OCI-LY7 (cell line): ENCODE results near the gene PML. TPM values are rescaled to one million over a fixed set of nuclear protein-coding genes. Genes with fewer than 3 reads are reported as not detected.
A peak's percentile ranks its signal among the peaks of the same experiment; 100 is the strongest.

Experiments used
- Bru-seq: library from RNA; stranded (reverse); fragments of 400-500 nt; gene quantifications from one replicate; lab custom pipeline; 2021; lab: Mats Ljungman, UMichigan
- BruChase-seq, 2 experiments: library from RNA; stranded (reverse); fragments of 400-500 nt; gene quantifications; one replicate each; lab custom pipeline; 2021; lab: Mats Ljungman, UMichigan
- BruUV-seq: library from RNA; stranded (reverse); fragments of 400-500 nt; replicated peaks from 2 replicates; lab custom pipeline; 2021; lab: Mats Ljungman, UMichigan
- CTCF ChIA-PET: fragments of 300-600 bp; sonication (Branson Sonifier 250); formaldehyde crosslinking; loops from one replicate; lab custom pipeline; 2022; ENCODE audit warnings: antibody characterized with exemption; ENCODE audit not compliant: unreplicated experiment; lab: Charles Lee
- POLR2A ChIA-PET: fragments of 300-600 bp; sonication (Branson Sonifier 250); formaldehyde crosslinking; loops from one replicate; lab custom pipeline; 2022; ENCODE audit warnings: antibody characterized with exemption; lab: Charles Lee
- DNase-seq: peaks from one replicate; pipeline ENCODE4 v3.0.0-alpha.2; 2015; ENCODE audit warnings: low spot score
- H2AFZ ChIP-seq: fragments of 200-600 bp; sonication (generic), shearing (Covaris generic); 2 replicates; pipeline ENCODE4 v1.6.1; 2014; ENCODE audit warnings: mild to moderate bottlenecking, antibody characterized with exemption, low read length, moderate library complexity
- H3K27ac ChIP-seq: fragments of 200-600 bp; sonication (generic); 2 replicates; pipeline ENCODE4 v1.5.1; 2014; ENCODE audit warnings: mixed run types, low read depth, mild to moderate bottlenecking, moderate library complexity, low read length, inconsistent platforms; ENCODE audit not compliant: poor library complexity, severe bottlenecking
- H3K36me3 ChIP-seq: fragments of 200-600 bp; sonication (generic); 2 replicates; pipeline ENCODE4 v1.6.1; 2014; ENCODE audit warnings: mild to moderate bottlenecking, antibody characterized with exemption, low read length, moderate library complexity, mixed read lengths; ENCODE audit not compliant: insufficient read depth
- H3K4me1 ChIP-seq: fragments of 200-600 bp; sonication (generic); 2 replicates; pipeline ENCODE4 v1.5.1; 2014; ENCODE audit warnings: mild to moderate bottlenecking, low read length; ENCODE audit not compliant: insufficient read depth, poor library complexity, severe bottlenecking
- H3K4me2 ChIP-seq: fragments of 200-600 bp; sonication (generic); 2 replicates; pipeline ENCODE4 v1.6.1; 2014; ENCODE audit warnings: mild to moderate bottlenecking, low read length
- H3K4me3 ChIP-seq: fragments of 200-600 bp; sonication (generic); 2 replicates; pipeline ENCODE4 v1.5.1; 2014; ENCODE audit warnings: mild to moderate bottlenecking, low read depth, low read length; ENCODE audit not compliant: poor library complexity, severe bottlenecking
- H3K79me2 ChIP-seq: fragments of 200-600 bp; sonication (generic); 2 replicates; pipeline ENCODE4 v1.6.1; 2016; ENCODE audit warnings: low read depth, mild to moderate bottlenecking, low read length, moderate library complexity, mixed read lengths; ENCODE audit not compliant: insufficient read depth
- H3K9me2 ChIP-seq: fragments of 200-600 bp; sonication (generic); 2 replicates; pipeline ENCODE4 v1.6.1; 2016; ENCODE audit warnings: mild to moderate bottlenecking, low read length, mixed read lengths; ENCODE audit not compliant: insufficient read depth
- H3K9me3 ChIP-seq: fragments of 200-600 bp; sonication (generic); 2 replicates; pipeline ENCODE4 v1.6.1; 2014; ENCODE audit warnings: mild to moderate bottlenecking, mixed run types, low read length, mixed read lengths
- H4K20me1 ChIP-seq: fragments of 200-600 bp; sonication (generic); 2 replicates; pipeline ENCODE4 v1.6.1; 2014; ENCODE audit warnings: mild to moderate bottlenecking, antibody characterized with exemption, low read length, moderate library complexity, mixed read lengths; ENCODE audit not compliant: insufficient read depth
- EZH2phosphoT487 ChIP-seq: fragments of 200-600 bp; sonication (generic); IDR thresholded peaks from 2 replicates; pipeline ENCODE4 v1.6.1; 2018; ENCODE audit warnings: low read depth, borderline replicate concordance, mild to moderate bottlenecking, mixed run types, antibody characterized with exemption, low read length, moderate library complexity, mixed read lengths
- intact Hi-C: fragments of 100-400 bp; cut with micrococcal nuclease; formaldehyde crosslinking; loops from one replicate; pipeline ENCODE4 v1.10.0; 2022; ENCODE audit not compliant: unreplicated experiment
- long read RNA-seq: library from polyadenylated mRNA; stranded (forward); transcript quantifications from one replicate; pipeline ENCODE4 v2.0.0, GENCODE V29; 2022
- total RNA-seq, 2 experiments: library from RNA; depleted of rRNA in 1 of 2; stranded (reverse); fragments of >200 nt in 1 of 2; shearing (Covaris generic) in 1 of 2; gene quantifications; 2 replicates each; pipeline ENCODE4 v1.2.3, GENCODE V29; 2014 to 2022
- TF ChIP-seq, protein P1 (sequence below): fragments of 200-600 bp; sonication (generic); conservative IDR thresholded peaks from 2 replicates; pipeline ENCODE4 v1.5.1; 2014; ENCODE audit warnings: mild to moderate bottlenecking, antibody characterized with exemption, low read length, moderate library complexity, mixed read lengths

The PML gene, protein sequence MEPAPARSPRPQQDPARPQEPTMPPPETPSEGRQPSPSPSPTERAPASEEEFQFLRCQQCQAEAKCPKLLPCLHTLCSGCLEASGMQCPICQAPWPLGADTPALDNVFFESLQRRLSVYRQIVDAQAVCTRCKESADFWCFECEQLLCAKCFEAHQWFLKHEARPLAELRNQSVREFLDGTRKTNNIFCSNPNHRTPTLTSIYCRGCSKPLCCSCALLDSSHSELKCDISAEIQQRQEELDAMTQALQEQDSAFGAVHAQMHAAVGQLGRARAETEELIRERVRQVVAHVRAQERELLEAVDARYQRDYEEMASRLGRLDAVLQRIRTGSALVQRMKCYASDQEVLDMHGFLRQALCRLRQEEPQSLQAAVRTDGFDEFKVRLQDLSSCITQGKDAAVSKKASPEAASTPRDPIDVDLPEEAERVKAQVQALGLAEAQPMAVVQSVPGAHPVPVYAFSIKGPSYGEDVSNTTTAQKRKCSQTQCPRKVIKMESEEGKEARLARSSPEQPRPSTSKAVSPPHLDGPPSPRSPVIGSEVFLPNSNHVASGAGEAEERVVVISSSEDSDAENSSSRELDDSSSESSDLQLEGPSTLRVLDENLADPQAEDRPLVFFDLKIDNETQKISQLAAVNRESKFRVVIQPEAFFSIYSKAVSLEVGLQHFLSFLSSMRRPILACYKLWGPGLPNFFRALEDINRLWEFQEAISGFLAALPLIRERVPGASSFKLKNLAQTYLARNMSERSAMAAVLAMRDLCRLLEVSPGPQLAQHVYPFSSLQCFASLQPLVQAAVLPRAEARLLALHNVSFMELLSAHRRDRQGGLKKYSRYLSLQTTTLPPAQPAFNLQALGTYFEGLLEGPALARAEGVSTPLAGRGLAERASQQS
- 9.6 and 16.9 TPM in 2 replicates for total RNA-seq (2014; rRNA removed; shearing (Covaris generic))
- total RNA-seq (2022): 26.1 and 28.1 TPM in 2 replicates
- percentile 55 among the genes with signal in this experiment for Bru-seq, nascent RNA
- BruChase-seq, experiment 1, labeled RNA remaining after a 6-hour chase: percentile 53 among the genes with signal in this experiment
- percentile 51 among the genes with signal in this experiment for BruChase-seq, experiment 2, labeled RNA remaining after a 2-hour chase
- long read RNA-seq, full-length matches to known transcripts: 31 of 57 reads
- long read RNA-seq, partial matches to known transcripts: 14 of 57 reads
- long read RNA-seq, other reads (novel, unspliced or antisense): 12 of 57 reads

DNA sequence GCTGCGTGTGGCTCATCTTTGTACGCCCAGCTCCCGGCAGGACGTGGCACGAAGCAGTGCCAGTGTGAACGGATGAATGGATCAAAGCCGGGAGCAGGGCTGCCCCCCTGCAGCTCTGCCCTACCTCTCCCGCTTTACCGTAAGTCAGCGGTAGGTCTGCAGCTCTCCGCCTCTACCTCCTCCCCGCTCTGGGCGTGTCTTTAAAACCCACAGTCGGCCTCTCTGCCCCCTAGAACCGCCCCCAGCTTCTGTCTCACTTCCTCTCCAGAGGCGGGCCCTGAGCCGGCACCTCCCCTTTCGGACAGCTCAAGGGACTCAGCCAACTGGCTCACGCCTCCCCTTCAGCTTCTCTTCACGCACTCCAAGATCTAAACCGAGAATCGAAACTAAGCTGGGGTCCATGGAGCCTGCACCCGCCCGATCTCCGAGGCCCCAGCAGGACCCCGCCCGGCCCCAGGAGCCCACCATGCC is at the start of gene PML:
Gene PML (plus strand): TSS at position 304 of the 471 bp plus-strand sequence. CDS start 97 bp downstream, at position 401.
- ChIA-PET POLR2A (interaction anchor here (0.5 to 1.8 kb wide), 5 partner anchors 9 to 943 kb away, joined by 3 to 10 read pairs (median 6); no protein-coding TSS in a partner anchor), CTCF (interaction anchor here (0.6 to 1.1 kb wide), 3 partner anchors 13 to 280 kb away, joined by 3 to 6 read pairs (median 4); no protein-coding TSS in a partner anchor)
- Histone ChIP-seq H3K9me2 (no peaks in the 10 kb centered on the region), H3K4me3 (peak within 1 kb of the TSS; percentile 89), H3K79me2 (peaks cover 25% of the 10 kb centered on the region; the same call in 1 of the 2 replicates), H3K9me3 (no peaks in the 10 kb centered on the region), H3K4me2 (peak within 1 kb of the TSS; percentile 98), H3K36me3 (peaks cover 13% of the 10 kb centered on the region; the same call in 1 of the 2 replicates), H2AFZ (peak within 1 kb of the TSS; percentile 93; the same call in 1 of the 2 replicates), H3K27ac (peak within 1 kb of the TSS; percentile 35), H4K20me1 (peaks cover 7% of the 10 kb centered on the region; the same call in 1 of the 2 replicates), H3K4me1 (peaks cover 45% of the 10 kb centered on the region)
- intact Hi-C loops: loop anchor here (5.0 to 10.0 kb wide), 2 partner anchors 470 to 1762 kb away; partner anchors contain the start of genes PKM and UBL7
- DNase-seq: peak; percentile 95
- BruUV-seq: no TSS peak
- no peak for TF ChIP-seq EZH2phosphoT487
- TF ChIP-seq, protein P1, sequence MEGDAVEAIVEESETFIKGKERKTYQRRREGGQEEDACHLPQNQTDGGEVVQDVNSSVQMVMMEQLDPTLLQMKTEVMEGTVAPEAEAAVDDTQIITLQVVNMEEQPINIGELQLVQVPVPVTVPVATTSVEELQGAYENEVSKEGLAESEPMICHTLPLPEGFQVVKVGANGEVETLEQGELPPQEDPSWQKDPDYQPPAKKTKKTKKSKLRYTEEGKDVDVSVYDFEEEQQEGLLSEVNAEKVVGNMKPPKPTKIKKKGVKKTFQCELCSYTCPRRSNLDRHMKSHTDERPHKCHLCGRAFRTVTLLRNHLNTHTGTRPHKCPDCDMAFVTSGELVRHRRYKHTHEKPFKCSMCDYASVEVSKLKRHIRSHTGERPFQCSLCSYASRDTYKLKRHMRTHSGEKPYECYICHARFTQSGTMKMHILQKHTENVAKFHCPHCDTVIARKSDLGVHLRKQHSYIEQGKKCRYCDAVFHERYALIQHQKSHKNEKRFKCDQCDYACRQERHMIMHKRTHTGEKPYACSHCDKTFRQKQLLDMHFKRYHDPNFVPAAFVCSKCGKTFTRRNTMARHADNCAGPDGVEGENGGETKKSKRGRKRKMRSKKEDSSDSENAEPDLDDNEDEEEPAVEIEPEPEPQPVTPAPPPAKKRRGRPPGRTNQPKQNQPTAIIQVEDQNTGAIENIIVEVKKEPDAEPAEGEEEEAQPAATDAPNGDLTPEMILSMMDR: no peak

DNA sequence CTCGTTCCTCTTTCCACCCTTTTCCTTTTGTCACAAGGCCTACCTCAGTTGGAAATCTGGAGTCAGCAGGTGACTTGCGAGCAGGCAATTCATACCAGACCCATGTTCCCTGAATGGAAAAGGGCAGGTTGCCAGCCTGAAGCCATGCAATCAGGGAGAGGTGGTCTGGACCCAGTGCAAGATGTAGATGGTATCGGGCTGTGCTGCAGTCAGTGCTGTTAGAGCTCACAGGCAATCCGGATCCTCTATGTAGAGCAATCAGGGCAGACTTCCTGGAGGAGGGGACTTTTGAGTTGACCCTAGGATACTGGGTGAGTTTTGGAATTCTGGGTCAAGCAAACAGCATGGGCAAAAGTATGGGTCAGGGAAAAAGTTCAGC is 49.4 kb upstream of the PML start:
- Histone ChIP-seq H3K9me2 (no peaks in the 10 kb centered on the region), H3K4me1 (no peaks in the 10 kb centered on the region), H3K4me2 (no peak overlapping the region), H3K4me3 (no peak overlapping the region), H2AFZ (no peak overlapping the region), H3K9me3 (no peaks in the 10 kb centered on the region), H3K27ac (no peak overlapping the region), H4K20me1 (no peaks in the 10 kb centered on the region), H3K36me3 (no peaks in the 10 kb centered on the region), H3K79me2 (no peaks in the 10 kb centered on the region)
- CTCF ChIA-PET: no interaction called here
- POLR2A ChIA-PET: no interaction called here
- no TSS peak for BruUV-seq
- intact Hi-C loops: no loop called here
- TF ChIP-seq, protein P1: no peak
- TF ChIP-seq EZH2phosphoT487: no peak
- no peak for DNase-seq
